Activated B cell treated with CpG ODN at 0.5 μM for 24 hours (primary cell): ENCODE data around the gene GHDC. TPM values are rescaled to one million over a fixed set of nuclear protein-coding genes. Genes with fewer than 3 reads are reported as not detected.
"Not testable (repeated sequence)": the region's sequence is repeated elsewhere in the genome, so short reads cannot be mapped to it uniquely, and the experiment has no call there.

ENCODE experiments used
- ATAC-seq: fragments of 200-7000 bp; cut with Tn5 transposase; one replicate; pipeline ENCODE4 v1.10.0; 2021; ENCODE audit warnings: low read depth, mild to moderate bottlenecking, moderate library complexity
- CTCF ChIA-PET: fragments of 350-600 bp; sonication (Branson Sonifier 250); formaldehyde crosslinking; loops from one replicate; lab custom pipeline; 2021; ENCODE audit warnings: antibody characterized with exemption; lab: Charles Lee
- POLR2A ChIA-PET: fragments of 350-600 bp; sonication (Branson Sonifier 250); formaldehyde crosslinking; loops from one replicate; lab custom pipeline; 2021; ENCODE audit warnings: antibody characterized with exemption; lab: Charles Lee
- DNase-seq: peaks from one replicate; pipeline ENCODE4 v3.0.0; 2022
- H3K27ac Mint-ChIP-seq: one replicate; pipeline ENCODE4 v1.8.0; 2020; ENCODE audit warnings: mixed read lengths
- H3K27me3 Mint-ChIP-seq: one replicate; pipeline ENCODE4 v1.8.0; 2021; ENCODE audit warnings: mixed read lengths
- H3K36me3 Mint-ChIP-seq: one replicate; pipeline ENCODE4 v1.8.0; 2021; ENCODE audit warnings: low read depth, mixed read lengths
- H3K4me1 Mint-ChIP-seq: one replicate; pipeline ENCODE4 v1.8.0; 2021; ENCODE audit warnings: mixed read lengths
- H3K4me3 Mint-ChIP-seq: one replicate; pipeline ENCODE4 v1.8.0; 2020; ENCODE audit warnings: mild to moderate bottlenecking, mixed read lengths
- H3K9me3 Mint-ChIP-seq: one replicate; pipeline ENCODE4 v1.8.0; 2020; ENCODE audit warnings: mixed read lengths
- intact Hi-C: fragments of 100-400 bp; cut with micrococcal nuclease; formaldehyde crosslinking; loops from one replicate; pipeline ENCODE4 v1.15.1; 2024
- total RNA-seq: library from RNA; stranded (reverse); gene quantifications from 2 replicates; pipeline ENCODE4 v1.2.3, GENCODE V29; 2022
- TF ChIP-seq, protein P1 (sequence below): fragments of 200-600 bp; IDR thresholded peaks from one replicate; pipeline ENCODE4 v1.8.0; 2022; ENCODE audit warnings: antibody characterized with exemption, mild to moderate bottlenecking

GHDC gene
- total RNA-seq, 1 donor from 2014 or later = 29.1 TPM

DNA sequence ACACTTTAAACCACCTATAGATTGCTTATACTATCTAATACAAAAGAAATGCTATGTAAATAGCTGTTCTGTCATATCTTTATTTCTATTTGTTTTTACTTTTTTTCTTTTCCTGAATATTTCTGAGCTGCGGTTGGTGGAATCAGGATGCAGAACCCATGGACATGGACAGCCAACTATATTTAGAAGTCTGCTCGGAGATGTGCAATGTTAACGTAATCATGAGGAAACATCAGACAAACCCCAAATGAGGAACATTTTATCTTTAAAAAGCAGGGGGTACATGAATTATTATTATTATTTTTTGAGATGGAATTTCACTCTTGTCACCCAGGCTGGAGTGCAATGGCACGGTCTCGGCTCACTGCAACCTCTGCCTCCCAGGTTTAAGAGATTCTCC, 31.4 kb upstream of the GHDC start:
- Mint-ChIP-seq H3K9me3 (no peaks in the 10 kb centered on the region), H3K4me3 (no peak overlapping the region), H3K27ac (no peak overlapping the region), H3K27me3 (no peaks in the 10 kb centered on the region), H3K4me1 (no peaks in the 10 kb centered on the region), H3K36me3 (peaks cover 62% of the 10 kb centered on the region)
- POLR2A ChIA-PET = no interaction called here
- ATAC-seq = no peak
- CTCF ChIA-PET = interaction anchor here (1.5 kb wide), 1 partner anchor 12 kb away, joined by 3 read pairs; no protein-coding TSS in a partner anchor
- TF ChIP-seq, protein P1, sequence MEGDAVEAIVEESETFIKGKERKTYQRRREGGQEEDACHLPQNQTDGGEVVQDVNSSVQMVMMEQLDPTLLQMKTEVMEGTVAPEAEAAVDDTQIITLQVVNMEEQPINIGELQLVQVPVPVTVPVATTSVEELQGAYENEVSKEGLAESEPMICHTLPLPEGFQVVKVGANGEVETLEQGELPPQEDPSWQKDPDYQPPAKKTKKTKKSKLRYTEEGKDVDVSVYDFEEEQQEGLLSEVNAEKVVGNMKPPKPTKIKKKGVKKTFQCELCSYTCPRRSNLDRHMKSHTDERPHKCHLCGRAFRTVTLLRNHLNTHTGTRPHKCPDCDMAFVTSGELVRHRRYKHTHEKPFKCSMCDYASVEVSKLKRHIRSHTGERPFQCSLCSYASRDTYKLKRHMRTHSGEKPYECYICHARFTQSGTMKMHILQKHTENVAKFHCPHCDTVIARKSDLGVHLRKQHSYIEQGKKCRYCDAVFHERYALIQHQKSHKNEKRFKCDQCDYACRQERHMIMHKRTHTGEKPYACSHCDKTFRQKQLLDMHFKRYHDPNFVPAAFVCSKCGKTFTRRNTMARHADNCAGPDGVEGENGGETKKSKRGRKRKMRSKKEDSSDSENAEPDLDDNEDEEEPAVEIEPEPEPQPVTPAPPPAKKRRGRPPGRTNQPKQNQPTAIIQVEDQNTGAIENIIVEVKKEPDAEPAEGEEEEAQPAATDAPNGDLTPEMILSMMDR = no peak
- intact Hi-C loops = no loop called here
- no peak for DNase-seq

DNA sequence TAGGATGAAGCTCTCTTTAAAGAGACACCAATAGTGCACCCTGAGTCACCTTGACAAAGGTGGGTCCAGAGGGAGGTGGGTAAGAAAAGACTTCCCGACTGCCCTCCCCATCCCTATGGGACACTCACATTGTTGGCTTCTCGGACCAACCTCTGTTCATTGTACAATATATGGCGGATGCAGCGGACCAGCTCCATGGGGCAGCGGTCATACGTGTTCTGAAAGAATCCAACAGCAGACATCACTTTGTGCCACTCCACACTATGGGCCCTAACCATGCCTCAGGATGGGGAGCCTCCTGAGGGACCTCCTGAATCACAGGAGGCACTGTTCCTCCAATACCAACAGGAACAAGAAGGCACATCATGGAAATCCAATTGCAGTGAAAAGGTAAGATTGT, 30.4 kb upstream of the GHDC start:
- intact Hi-C loops = no loop called here
- Mint-ChIP-seq H3K4me3 (no peak overlapping the region), H3K4me1 (no peaks in the 10 kb centered on the region), H3K9me3 (no peaks in the 10 kb centered on the region), H3K36me3 (peaks cover 60% of the 10 kb centered on the region), H3K27me3 (no peaks in the 10 kb centered on the region), H3K27ac (no peak overlapping the region)
- CTCF ChIA-PET = interaction anchor here (1.5 kb wide), 1 partner anchor 13 kb away, joined by 3 read pairs; no protein-coding TSS in a partner anchor
- no peak for ATAC-seq
- DNase-seq = no peak
- POLR2A ChIA-PET = interaction anchor here (0.9 to 1.1 kb wide), 2 partner anchors 24 to 63 kb away, joined by 3 to 5 read pairs; partner anchors contain the start of gene STAT5A
- TF ChIP-seq, protein P1 = no peak

DNA sequence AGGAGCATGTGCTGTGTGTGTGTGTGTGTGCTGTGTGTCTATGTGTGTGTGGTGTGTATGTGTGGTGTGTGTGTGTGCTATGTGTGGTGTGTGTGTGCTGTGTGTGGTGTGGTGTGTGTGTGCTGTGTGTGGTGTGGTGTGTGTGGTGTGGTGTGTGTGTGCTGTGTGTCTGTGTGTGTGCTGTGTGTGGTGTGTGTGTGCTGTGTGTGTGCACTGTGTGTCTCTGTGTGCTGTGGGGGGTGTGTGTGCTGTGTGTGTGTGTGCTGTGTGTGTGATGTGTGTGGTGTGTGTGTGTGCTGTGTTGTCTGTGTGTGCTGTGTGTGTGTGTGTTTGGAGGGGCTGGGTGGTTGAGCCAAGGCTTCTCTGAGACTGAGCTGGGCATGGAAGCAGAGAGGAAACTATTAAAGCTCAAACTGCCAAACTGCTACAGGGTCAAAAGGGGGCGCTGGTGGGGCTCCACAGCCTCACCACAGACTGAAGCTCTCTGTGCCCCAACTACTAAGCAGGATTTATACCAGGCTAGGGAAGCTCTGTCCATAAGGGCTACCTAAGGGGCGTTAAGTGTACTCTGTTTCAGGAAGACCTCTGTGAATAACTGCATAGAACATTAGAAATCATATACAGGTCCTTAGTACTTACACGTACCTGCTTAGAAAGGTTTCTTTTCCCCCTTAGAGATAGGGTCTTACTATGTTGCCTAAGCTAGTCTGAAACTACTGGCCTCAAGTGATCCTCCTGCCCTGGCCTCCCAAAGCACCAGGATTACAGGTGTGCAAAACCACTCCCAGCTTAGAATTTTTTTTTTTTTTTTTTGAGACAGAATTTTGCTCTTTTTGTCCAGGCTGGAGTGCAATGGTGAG, 27.8 kb upstream of the GHDC start:
- no peaks in the 10 kb centered on the region for H3K4me1 Mint-ChIP-seq
- POLR2A ChIA-PET = interaction anchor here (0.6 to 2.0 kb wide), 7 partner anchors 26 to 1933 kb away, joined by 3 to 11 read pairs (median 6); partner anchors contain the start of gene STAT5A
- ATAC-seq = peak; percentile 81
- H3K4me3 Mint-ChIP-seq = no peak overlapping the region
- intact Hi-C loops = loop anchor here (1.0 to 2.0 kb wide), 2 partner anchors 67 to 184 kb away; partner anchors contain the start of gene STAT5A
- no peak overlapping the region for H3K27ac Mint-ChIP-seq
- DNase-seq = no peak
- TF ChIP-seq, protein P1 = no peak
- peaks cover 64% of the 10 kb centered on the region for H3K36me3 Mint-ChIP-seq
- H3K9me3 Mint-ChIP-seq = no peaks in the 10 kb centered on the region
- CTCF ChIA-PET = interaction anchor here (0.6 to 2.1 kb wide), 28 partner anchors 8 to 184 kb away, joined by 3 to 14 read pairs (median 4); partner anchors contain the start of genes KCNH4, STAT3 and STAT5A
- no peaks in the 10 kb centered on the region for H3K27me3 Mint-ChIP-seq

DNA sequence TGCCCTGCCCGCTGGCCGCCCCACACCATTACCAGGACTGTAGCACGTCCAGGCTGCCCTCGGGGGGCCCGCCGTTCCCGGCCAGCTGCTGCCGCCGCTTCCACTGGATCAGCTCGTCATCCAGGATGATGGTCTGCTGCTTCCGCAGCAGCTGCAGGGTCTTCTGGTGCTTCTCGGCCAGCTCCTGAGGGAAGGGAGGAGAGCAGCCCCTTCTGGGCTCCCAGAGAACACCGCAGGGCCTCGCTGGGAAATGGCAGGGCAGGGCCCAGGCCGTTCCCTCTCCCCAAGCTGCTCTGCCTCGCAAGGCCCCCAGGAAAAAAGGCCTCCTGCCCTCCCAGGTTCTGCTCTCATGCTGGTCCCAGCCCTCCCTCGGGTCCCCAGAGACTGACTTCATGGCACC, 25.0 kb upstream of the GHDC start:
- POLR2A ChIA-PET, CTCF ChIA-PET, ATAC-seq, H3K27ac Mint-ChIP-seq, H3K4me1 Mint-ChIP-seq, H3K9me3 Mint-ChIP-seq, H3K27me3 Mint-ChIP-seq, intact Hi-C loops, H3K4me3 Mint-ChIP-seq, DNase-seq: not testable (repeated sequence)
- peaks cover 72% of the 10 kb centered on the region for H3K36me3 Mint-ChIP-seq

DNA sequence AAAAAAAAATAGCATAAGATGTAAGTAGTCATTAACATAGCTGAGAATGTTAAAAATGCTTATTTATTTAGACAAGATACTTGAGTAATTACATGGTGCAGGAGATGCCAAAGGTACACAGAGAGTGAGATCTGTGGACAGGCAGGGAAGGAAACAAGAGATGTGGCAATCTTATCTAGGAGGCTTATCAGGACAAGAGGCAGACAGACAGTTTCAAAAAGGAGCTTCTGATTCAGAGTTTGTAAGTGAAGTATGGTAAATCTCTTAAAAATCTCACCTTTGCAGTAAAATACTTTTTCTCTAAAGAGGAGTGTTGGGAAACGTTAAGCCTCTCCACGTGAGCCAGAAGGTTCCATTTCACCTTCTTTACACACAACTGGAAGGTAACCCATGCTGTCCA, 19.9 kb upstream of the GHDC start:
- Mint-ChIP-seq H3K9me3 (no peaks in the 10 kb centered on the region), H3K4me3 (no peak overlapping the region), H3K4me1 (no peaks in the 10 kb centered on the region), H3K36me3 (peaks cover 78% of the 10 kb centered on the region), H3K27ac (no peak overlapping the region), H3K27me3 (no peaks in the 10 kb centered on the region)
- intact Hi-C loops = no loop called here
- ChIA-PET POLR2A (no interaction called here), CTCF (interaction anchor here (1.4 kb wide), 1 partner anchor 9 kb away, joined by 4 read pairs; no protein-coding TSS in a partner anchor)
- TF ChIP-seq, protein P1 = no peak
- DNase-seq = no peak
- ATAC-seq = no peak
